ENCODE measurements around the gene LPP.

The LPP gene

GRCh38 chr3:188786424-188786823 lies 632.5 kb downstream of the LPP start:
- no peak for DNase-seq

GRCh38 chr3:188788621-188789081 lies 634.7 kb downstream of the LPP start:
- DNase-seq, result no peak

GRCh38 chr3:188789251-188789650 lies 635.3 kb downstream of the LPP start:
- no peak for DNase-seq

GRCh38 chr3:188791311-188791710 lies 637.4 kb downstream of the LPP start:
- no peak for DNase-seq

GRCh38 chr3:188792793-188793192 lies 638.8 kb downstream of the LPP start:
- DNase-seq, result no peak

GRCh38 chr3:188796122-188796631 lies 642.2 kb downstream of the LPP start:
- DNase-seq, result no peak

GRCh38 chr3:188797045-188797444 lies 643.1 kb downstream of the LPP start:
- no peak for DNase-seq

- no peak for DNase-seq
Observed at GRCh38 chr3:188798556-188799145, 644.7 kb downstream of the LPP start.

GRCh38 chr3:188801393-188801792 lies 647.4 kb downstream of the LPP start:
- no peak for DNase-seq

- DNase-seq, result no peak
Observed at GRCh38 chr3:188802645-188803044, 648.7 kb downstream of the LPP start.

GRCh38 chr3:188807006-188807405 lies 653.0 kb downstream of the LPP start:
- no peak for DNase-seq

GRCh38 chr3:188812198-188812597 lies 658.2 kb downstream of the LPP start:
- no peak for DNase-seq

- no peak for DNase-seq
Observed at GRCh38 chr3:188814581-188814980, 660.6 kb downstream of the LPP start.

GRCh38 chr3:188817103-188817934 lies 663.4 kb downstream of the LPP start:
- DNase-seq, result no peak

- no peak for DNase-seq
Observed at GRCh38 chr3:188817935-188818269, 663.9 kb downstream of the LPP start.

GRCh38 chr3:188818282-188818681 lies 664.3 kb downstream of the LPP start:
- no peak for DNase-seq

- no peak for DNase-seq
Observed at GRCh38 chr3:188819939-188820338, 666.0 kb downstream of the LPP start.

- DNase-seq, result no peak
Observed at GRCh38 chr3:188822004-188822403, 668.0 kb downstream of the LPP start.

GRCh38 chr3:188822411-188822810 lies 668.5 kb downstream of the LPP start:
- DNase-seq, result no peak

- no peak for DNase-seq
Observed at GRCh38 chr3:188824566-188824965, 670.6 kb downstream of the LPP start.

GRCh38 chr3:188825901-188826300 lies 671.9 kb downstream of the LPP start:
- no peak for DNase-seq

- DNase-seq, result no peak
Observed at GRCh38 chr3:188826574-188826973, 672.6 kb downstream of the LPP start.

GRCh38 chr3:188827103-188827502 lies 673.1 kb downstream of the LPP start:
- no peak for DNase-seq

GRCh38 chr3:188827576-188827975 lies 673.6 kb downstream of the LPP start:
- no peak for DNase-seq
